GM23248 (cell line): Measurements from ENCODE around the gene MACROD2. TPM values are rescaled to one million over a fixed set of nuclear protein-coding genes. Genes with fewer than 3 reads are reported as not detected.

Experiments
- DNase-seq: peaks from one replicate; pipeline ENCODE4 v3.0.0-alpha.2; 2015
- H2AFZ ChIP-seq: fragments of 200-600 bp; sonication (generic); 2 replicates; pipeline ENCODE4 v1.6.1; 2016; ENCODE audit warnings: antibody characterized with exemption
- H3F3A ChIP-seq: fragments of 200-600 bp; sonication (generic); 2 replicates; pipeline ENCODE4 v1.6.1; 2016; ENCODE audit warnings: mild to moderate bottlenecking, antibody characterized with exemption, mixed run types; ENCODE audit not compliant: insufficient read depth
- H3K27ac ChIP-seq: fragments of 200-600 bp; sonication (generic); 2 replicates; pipeline ENCODE4 v1.5.1; 2016; ENCODE audit warnings: mild to moderate bottlenecking
- H3K27me3 ChIP-seq: fragments of 200-600 bp; sonication (generic); replicated peaks from 2 replicates; pipeline ENCODE4 v1.6.1; 2016; ENCODE audit warnings: mild to moderate bottlenecking; ENCODE audit not compliant: insufficient read depth
- H3K36me3 ChIP-seq: fragments of 200-600 bp; sonication (generic); 2 replicates; pipeline ENCODE4 v1.6.1; 2016; ENCODE audit warnings: low read depth, mild to moderate bottlenecking
- H3K4me1 ChIP-seq: fragments of 200-600 bp; sonication (generic); 2 replicates; pipeline ENCODE4 v1.6.1; 2016; ENCODE audit warnings: mild to moderate bottlenecking; ENCODE audit not compliant: insufficient read depth
- H3K4me2 ChIP-seq: fragments of 200-600 bp; sonication (generic); one replicate; pipeline ENCODE4 v1.6.1; 2016; ENCODE audit warnings: mild to moderate bottlenecking; ENCODE audit not compliant: unreplicated experiment
- H3K4me3 ChIP-seq: fragments of 200-600 bp; sonication (generic); 2 replicates; pipeline ENCODE4 v1.5.1; 2016; ENCODE audit warnings: mild to moderate bottlenecking
- H3K79me2 ChIP-seq: fragments of 200-600 bp; sonication (generic); 2 replicates; pipeline ENCODE4 v1.6.1; 2016; ENCODE audit warnings: mild to moderate bottlenecking; ENCODE audit not compliant: insufficient read depth
- H3K9ac ChIP-seq: fragments of 200-600 bp; sonication (generic); 2 replicates; pipeline ENCODE4 v1.6.1; 2016; ENCODE audit warnings: mild to moderate bottlenecking
- H3K9me2 ChIP-seq: fragments of 200-600 bp; sonication (generic); 2 replicates; pipeline ENCODE4 v1.6.1; 2016; ENCODE audit warnings: mixed run types, mild to moderate bottlenecking, moderate library complexity; ENCODE audit not compliant: insufficient read depth
- H3K9me3 ChIP-seq: fragments of 200-600 bp; sonication (generic); one replicate; pipeline ENCODE4 v1.6.1; 2017; ENCODE audit warnings: low read depth
- H4K20me1 ChIP-seq: fragments of 200-600 bp; sonication (generic); 2 replicates; pipeline ENCODE4 v1.6.0; 2016; ENCODE audit not compliant: insufficient read depth
- EZH2 ChIP-seq: fragments of 200-600 bp; sonication (generic); IDR thresholded peaks from 2 replicates; pipeline ENCODE4 v1.6.1; 2018; ENCODE audit warnings: antibody characterized with exemption, mild to moderate bottlenecking; ENCODE audit not compliant: insufficient read depth, poor library complexity, severe bottlenecking
- EZH2phosphoT487 ChIP-seq: fragments of 200-600 bp; sonication (generic); IDR thresholded peaks from 2 replicates; pipeline ENCODE4 v1.6.1; 2018; ENCODE audit warnings: antibody characterized with exemption, moderate library complexity, mild to moderate bottlenecking, low read depth; ENCODE audit not compliant: insufficient read depth
- WGBS, 2 experiments: methylation state at CpG; one replicate each; pipeline ENCODE4 v1.1.6; 2015 to 2017; ENCODE audit warnings: low lambda C conversion rate in 2 of 2, low coverage in 1 of 2; ENCODE audit errors: missing lambda C conversion rate in 2 of 2; 5-methylcytosine and 5-hydroxymethylcytosine counted together
- in situ Hi-C: fragments of 300-500 bp; cut with MboI; formaldehyde crosslinking; loops from 2 replicates; pipeline ENCODE4 v1.15.0; 2020
- polyA plus RNA-seq: library from polyadenylated mRNA; unstranded; fragments of >200 nt; fragmentation: Nextera tagmentation; extraction: Ambion mirVana; gene quantifications from 2 replicates; pipeline ENCODE4 v1.2.1, GENCODE V29; 2016
- total RNA-seq: library from RNA; depleted of rRNA; stranded (reverse); fragments of >200 nt; shearing (Covaris generic); gene quantifications from 2 replicates; pipeline ENCODE4 v1.2.3, GENCODE V29; 2014

Gene MACROD2
- total and polyA plus RNA-seq, 2 experiments from 2014 or later: 1.1 to 3.1 TPM

- Histone ChIP-seq H3K4me3 (no peak overlapping the region), H3K9ac (no peak overlapping the region), H3K9me3 (no peaks in the 10 kb centered on the region), H3K79me2 (no peaks in the 10 kb centered on the region), H4K20me1 (no peaks in the 10 kb centered on the region), H3K27me3 (no peaks in the 10 kb centered on the region), H3K4me2 (no peak overlapping the region), H3K9me2 (no peaks in the 10 kb centered on the region), H3F3A (no peaks in the 10 kb centered on the region), H3K27ac (no peak overlapping the region), H2AFZ (no peak overlapping the region), H3K36me3 (no peaks in the 10 kb centered on the region), H3K4me1 (no peaks in the 10 kb centered on the region)
- no peak for DNase-seq
- WGBS, 2 experiments: 2% methylated on average over 5 of the region's 5 CpGs
- TF ChIP-seq EZH2 (no peak), EZH2phosphoT487 (no peak)
- in situ Hi-C loops: no loop called here
Observed at GRCh38 chr20:15302075-15302474, 1306.8 kb downstream of the MACROD2 start.

- no peaks in the 10 kb centered on the region for H4K20me1 ChIP-seq
- H3K9me3 ChIP-seq: no peaks in the 10 kb centered on the region
- H3K79me2 ChIP-seq: no peaks in the 10 kb centered on the region
- in situ Hi-C loops: no loop called here
- H3F3A ChIP-seq: no peaks in the 10 kb centered on the region
- H3K36me3 ChIP-seq: no peaks in the 10 kb centered on the region
- H3K4me2 ChIP-seq: no peak overlapping the region
- no peak overlapping the region for H3K9ac ChIP-seq
- no peaks in the 10 kb centered on the region for H3K27me3 ChIP-seq
- no peak overlapping the region for H2AFZ ChIP-seq
- H3K4me1 ChIP-seq: no peaks in the 10 kb centered on the region
- no peak overlapping the region for H3K4me3 ChIP-seq
- TF ChIP-seq EZH2: no peak
- no peak for TF ChIP-seq EZH2phosphoT487
- H3K27ac ChIP-seq: no peak overlapping the region
- no peaks in the 10 kb centered on the region for H3K9me2 ChIP-seq
- no peak for DNase-seq
Observed at GRCh38 chr20:15310361-15310760, 1315.0 kb downstream of the MACROD2 start.

GRCh38 chr20:15316556-15316955 lies 1321.2 kb downstream of the MACROD2 start:
- 5 to 9% methylated on average over 1 of the region's 1 CpG for WGBS, 2 experiments
- Histone ChIP-seq H3K4me2 (no peak overlapping the region), H3K9ac (no peak overlapping the region), H3F3A (no peaks in the 10 kb centered on the region), H3K4me3 (no peak overlapping the region), H4K20me1 (no peaks in the 10 kb centered on the region), H2AFZ (no peak overlapping the region), H3K9me2 (no peaks in the 10 kb centered on the region), H3K9me3 (no peaks in the 10 kb centered on the region), H3K79me2 (no peaks in the 10 kb centered on the region), H3K27ac (no peak overlapping the region), H3K4me1 (no peaks in the 10 kb centered on the region), H3K27me3 (no peaks in the 10 kb centered on the region), H3K36me3 (no peaks in the 10 kb centered on the region)
- DNase-seq: no peak
- no peak for TF ChIP-seq EZH2
- no peak for TF ChIP-seq EZH2phosphoT487
- in situ Hi-C loops: no loop called here

GRCh38 chr20:15317546-15318232 lies 1322.4 kb downstream of the MACROD2 start:
- no peaks in the 10 kb centered on the region for H3K79me2 ChIP-seq
- H4K20me1 ChIP-seq: no peaks in the 10 kb centered on the region
- TF ChIP-seq EZH2: no peak
- in situ Hi-C loops: no loop called here
- no peak overlapping the region for H3K4me2 ChIP-seq
- no peak overlapping the region for H3K4me3 ChIP-seq
- no peaks in the 10 kb centered on the region for H3K9me2 ChIP-seq
- H3K36me3 ChIP-seq: no peaks in the 10 kb centered on the region
- no peaks in the 10 kb centered on the region for H3F3A ChIP-seq
- no peaks in the 10 kb centered on the region for H3K27me3 ChIP-seq
- no peak for DNase-seq
- no peak overlapping the region for H2AFZ ChIP-seq
- H3K4me1 ChIP-seq: no peaks in the 10 kb centered on the region
- H3K27ac ChIP-seq: no peak overlapping the region
- H3K9me3 ChIP-seq: no peaks in the 10 kb centered on the region
- WGBS, 2 experiments: 21 to 25% methylated on average over 2 of the region's 2 CpGs
- no peak overlapping the region for H3K9ac ChIP-seq

GRCh38 chr20:15318682-15319081 lies 1323.4 kb downstream of the MACROD2 start:
- no peaks in the 10 kb centered on the region for H3F3A ChIP-seq
- in situ Hi-C loops: no loop called here
- H2AFZ ChIP-seq: no peak overlapping the region
- TF ChIP-seq EZH2 (no peak), EZH2phosphoT487 (no peak)
- H3K27ac ChIP-seq: no peak overlapping the region
- H3K9me2 ChIP-seq: no peaks in the 10 kb centered on the region
- no peaks in the 10 kb centered on the region for H3K9me3 ChIP-seq
- DNase-seq: no peak
- H3K4me3 ChIP-seq: no peak overlapping the region
- no peaks in the 10 kb centered on the region for H3K4me1 ChIP-seq
- H3K9ac ChIP-seq: no peak overlapping the region
- H3K36me3 ChIP-seq: no peaks in the 10 kb centered on the region
- H3K4me2 ChIP-seq: no peak overlapping the region
- no peaks in the 10 kb centered on the region for H3K27me3 ChIP-seq
- H3K79me2 ChIP-seq: no peaks in the 10 kb centered on the region
- no peaks in the 10 kb centered on the region for H4K20me1 ChIP-seq
